ENCODE measurements around the gene SFTA2.
"Not testable (repeated sequence)": the region's sequence is repeated elsewhere in the genome, so short reads cannot be mapped to it uniquely, and the experiment has no call there.

The SFTA2 gene

DNA sequence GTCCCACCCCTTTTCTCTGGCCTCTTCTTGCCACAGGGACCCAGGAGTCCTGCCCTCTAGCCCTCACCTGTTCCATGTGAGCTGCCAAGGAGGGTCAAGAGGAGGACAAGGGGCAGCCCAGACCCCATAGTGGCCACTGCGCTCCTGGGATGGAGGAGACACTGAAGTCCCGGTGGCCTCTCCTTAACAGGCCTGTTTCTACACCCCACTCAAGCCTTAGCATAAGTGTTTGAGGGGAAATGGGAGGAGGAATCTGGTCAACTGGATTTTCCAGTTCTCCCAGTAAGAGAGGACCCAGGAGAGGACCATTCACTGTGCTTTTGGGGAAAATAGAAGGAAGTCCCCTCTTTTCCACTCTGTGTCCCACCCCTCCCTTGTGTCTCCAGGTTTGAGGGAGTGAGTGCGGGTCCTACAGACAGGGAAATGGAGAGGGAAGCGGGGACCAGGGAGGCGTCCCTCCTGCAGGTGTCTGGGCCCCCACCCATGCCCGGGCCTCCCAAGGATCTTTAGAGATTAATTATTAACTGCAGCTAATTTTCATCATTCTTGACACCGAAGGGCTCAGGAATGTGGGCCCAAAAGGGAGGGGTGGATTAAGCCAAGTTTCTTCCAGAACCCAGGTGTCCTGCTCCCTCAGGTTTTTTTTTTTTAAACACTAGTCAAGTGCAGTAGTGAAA, at the start of gene SFTA2:
Gene SFTA2 (minus strand): TSS at position 202 of the 677 bp plus-strand sequence. CDS start 74 bp downstream, at position 128.
- no peak for DNase-seq (ENCODE audit: low read depth in 2 of 2)

- no peak for DNase-seq (ENCODE audit: low read depth in 2 of 2)
These were observed 47.7 kb upstream of the SFTA2 start for GRCh38 chr6:30979690-30980089.

DNA sequence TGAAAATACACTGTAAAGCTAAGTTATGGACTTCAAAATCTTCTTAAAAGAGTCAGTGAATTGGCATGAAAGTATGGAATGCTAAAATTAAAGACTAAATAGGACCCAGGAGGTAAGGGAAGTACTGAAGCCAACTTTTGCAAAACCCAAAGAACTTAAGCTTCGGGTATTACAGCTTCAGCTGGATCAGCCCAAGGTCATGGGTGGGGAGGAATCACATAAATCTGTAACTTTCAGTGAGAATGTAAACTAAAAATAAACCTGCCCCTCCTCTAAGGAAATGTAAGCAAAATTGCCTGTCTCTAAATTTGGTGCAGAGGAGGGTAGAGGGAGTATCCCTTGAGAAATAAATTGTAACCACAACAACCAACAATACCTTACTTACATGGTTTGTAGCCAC, 47.2 kb upstream of the SFTA2 start:
- no peak for DNase-seq (ENCODE audit: low read depth in 2 of 2)

DNA sequence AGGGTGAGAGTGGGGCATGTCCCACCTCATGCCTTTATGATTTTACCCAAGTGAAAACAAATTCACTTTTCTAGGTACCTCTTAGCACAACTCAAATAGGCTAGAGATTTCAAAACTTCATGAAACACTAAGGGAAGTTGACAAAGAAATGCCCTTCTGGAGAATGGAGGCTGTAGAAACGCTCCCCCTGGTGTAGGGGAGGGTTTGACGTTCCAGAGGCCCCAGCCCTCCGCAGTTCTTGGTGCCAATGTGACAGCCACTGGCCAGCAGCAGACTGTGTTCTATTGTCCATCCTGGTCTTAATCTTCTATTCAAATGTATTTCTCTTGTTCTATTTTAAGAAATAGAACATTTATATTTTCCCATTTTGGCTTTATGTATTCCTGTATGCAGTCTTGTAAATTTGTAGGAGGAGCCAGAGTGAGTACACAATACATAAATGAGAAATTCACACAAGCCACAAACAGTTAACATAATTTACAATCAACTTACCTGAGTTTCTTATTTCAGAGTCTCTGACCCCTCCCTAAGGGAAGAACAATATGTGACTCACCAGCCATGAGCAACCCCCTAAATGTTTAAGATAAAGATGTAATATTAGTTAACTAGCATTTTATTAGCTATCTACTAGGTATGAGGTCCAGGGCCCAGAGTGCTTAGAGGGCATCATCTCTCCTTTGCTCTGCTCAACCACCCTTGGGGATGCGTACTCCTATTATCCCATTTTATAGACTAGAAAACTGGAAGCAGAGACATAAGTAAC, 42.7 kb upstream of the SFTA2 start:
- DNase-seq (ENCODE audit: low read depth in 2 of 2), result no peak

DNA sequence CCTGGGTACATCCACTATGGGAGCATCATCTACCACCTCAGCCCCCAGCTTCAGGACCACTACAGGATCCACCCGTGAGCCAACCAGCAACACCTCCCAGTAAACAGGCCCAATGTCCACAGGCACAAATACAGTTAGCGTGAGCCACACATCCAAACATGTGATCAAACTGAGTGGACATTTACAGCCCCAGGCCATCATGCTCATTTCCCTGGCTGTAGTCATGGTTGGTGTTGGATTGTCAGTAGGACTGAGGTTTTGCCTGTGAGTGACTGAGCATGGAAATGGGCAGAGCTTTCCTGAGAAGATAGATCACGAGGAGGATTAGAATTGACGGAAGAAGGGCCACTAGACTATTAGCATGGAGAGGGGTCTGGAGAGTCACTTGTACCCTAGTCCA, 40.8 kb upstream of the SFTA2 start:
- no peak for DNase-seq (ENCODE audit: low read depth in 2 of 2)

DNA sequence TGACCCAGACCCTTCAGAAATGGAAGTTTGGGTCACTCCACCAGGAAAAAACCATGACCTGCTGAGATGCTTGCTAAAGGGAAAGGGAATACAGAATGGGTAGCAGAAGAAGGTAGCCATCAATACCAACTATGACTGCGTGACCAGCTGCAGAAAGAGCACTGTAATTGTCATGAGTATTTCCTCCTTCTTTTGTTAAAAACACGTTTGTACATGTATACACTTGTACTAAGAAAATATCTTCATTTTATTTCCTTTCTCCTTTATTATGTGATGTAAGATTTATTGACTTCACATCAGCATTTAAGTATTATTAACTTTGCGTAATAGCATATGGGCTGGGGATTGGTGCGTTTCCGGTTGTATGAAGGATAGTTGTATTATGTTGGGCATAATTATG, 39.0 kb upstream of the SFTA2 start:
- no peak for DNase-seq (ENCODE audit: low read depth in 2 of 2)

GRCh38 chr6:30969171-30969570, 37.2 kb upstream of the SFTA2 start:
- not testable (repeated sequence) for DNase-seq (ENCODE audit: low read depth in 2 of 2)

- DNase-seq (ENCODE audit: low read depth in 2 of 2), result no peak
These were observed 34.2 kb upstream of the SFTA2 start for GRCh38 chr6:30966154-30966553.

DNA sequence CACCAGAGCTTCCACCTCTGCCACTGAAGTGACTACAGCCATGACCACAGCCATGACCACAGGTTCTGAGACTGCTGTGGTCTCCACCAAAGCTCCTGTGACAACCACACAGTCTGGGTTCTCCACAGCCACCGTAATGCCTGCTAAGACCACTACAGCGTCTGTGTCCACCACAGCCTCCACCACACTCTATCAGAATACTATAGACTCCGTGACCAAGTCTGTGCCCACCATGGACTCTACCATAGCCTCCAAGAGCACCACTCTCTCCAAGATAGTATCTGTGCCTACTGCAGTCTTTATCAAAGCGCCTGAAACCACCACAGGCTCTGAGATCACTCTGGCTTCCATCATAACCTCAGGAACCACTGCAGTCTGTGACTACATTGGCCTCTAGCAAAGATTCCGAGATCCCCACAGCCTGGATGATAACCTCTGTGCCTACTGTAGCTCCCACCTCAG, 33.2 kb upstream of the SFTA2 start:
- DNase-seq (ENCODE audit: low read depth in 2 of 2), result no peak

DNA sequence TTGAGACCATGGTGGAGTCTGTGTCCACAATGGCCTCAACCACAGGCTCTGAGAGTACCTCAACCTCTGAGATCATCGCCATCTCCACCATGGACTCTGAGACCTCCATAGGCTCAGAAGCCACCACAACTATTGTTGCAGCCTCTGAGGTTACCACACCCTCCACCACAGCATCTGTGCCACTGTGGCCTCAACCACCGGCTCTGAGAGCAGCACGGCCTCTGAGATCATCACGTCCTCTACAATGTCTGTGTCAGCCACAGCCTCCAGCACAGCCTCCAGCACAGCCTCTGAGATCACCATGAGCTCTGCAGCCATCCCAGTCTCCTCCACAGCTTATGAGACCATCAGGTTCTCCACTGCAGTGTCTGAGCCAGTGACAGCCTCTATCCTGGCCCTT, 32.1 kb upstream of the SFTA2 start:
- no peak for DNase-seq (ENCODE audit: low read depth in 2 of 2)

- no peak for DNase-seq (ENCODE audit: low read depth in 2 of 2)
These were observed 31.7 kb upstream of the SFTA2 start for GRCh38 chr6:30963641-30964040.

DNA sequence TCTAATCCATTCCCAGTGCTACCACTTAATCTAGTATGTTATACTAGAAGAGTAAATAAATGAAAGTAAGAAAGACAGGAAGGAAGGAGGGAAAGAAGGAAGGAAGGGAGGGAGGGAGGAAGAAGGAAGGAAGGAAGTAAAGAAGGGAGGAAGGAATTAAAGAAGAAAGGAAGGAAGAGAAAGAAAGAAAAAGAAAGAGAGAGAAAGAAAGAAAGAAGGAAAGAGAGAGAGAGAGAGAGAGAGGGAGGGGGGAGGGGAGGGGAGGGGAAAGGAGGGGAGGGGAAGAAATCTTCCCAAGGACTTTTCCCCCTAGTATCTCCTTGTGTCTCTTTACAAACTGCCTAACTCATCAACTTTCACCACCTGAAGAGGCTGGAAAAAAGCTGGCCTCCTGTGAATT, 30.7 kb upstream of the SFTA2 start:
- no peak for DNase-seq (ENCODE audit: low read depth in 2 of 2)

DNA sequence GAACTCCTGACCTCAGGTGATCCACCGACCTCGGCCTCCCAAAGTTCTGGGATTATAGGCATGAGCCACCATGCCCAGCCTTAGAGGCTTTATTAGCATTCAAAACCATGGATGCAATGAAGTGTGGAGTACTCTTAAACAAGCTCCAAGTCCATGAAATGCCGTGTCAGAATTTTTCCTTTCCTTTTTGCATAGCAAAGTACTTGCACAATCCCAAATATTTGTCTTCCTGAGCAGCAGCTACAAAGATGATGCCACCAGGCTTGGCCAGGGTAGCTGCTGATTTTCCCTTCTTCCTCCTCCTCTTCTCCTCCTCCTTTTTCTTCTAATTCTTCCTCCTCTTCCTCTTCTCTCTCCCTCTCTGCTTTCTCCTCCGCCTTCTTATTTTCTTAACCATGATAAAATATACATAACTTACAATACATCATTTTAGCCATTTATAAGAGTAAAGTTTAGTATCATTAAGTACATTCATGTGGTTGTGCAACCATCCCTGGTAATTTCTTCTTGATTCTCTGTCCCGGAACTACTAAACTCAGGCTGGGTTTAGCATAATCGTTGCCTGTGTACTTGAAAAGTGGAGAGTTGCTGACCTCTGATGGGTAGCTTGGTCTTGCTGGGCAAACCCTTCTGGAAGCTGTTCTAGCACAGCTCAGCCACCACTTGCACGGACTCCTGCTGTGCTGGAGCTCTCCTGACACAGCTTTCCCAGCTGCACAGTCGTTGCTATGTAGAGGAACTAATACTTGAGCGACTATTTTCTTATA, 29.1 kb upstream of the SFTA2 start:
- DNase-seq (ENCODE audit: low read depth in 2 of 2), result no peak

- DNase-seq (ENCODE audit: low read depth in 2 of 2), result no peak
These were observed 25.7 kb upstream of the SFTA2 start for GRCh38 chr6:30957716-30958115.

GRCh38 chr6:30955367-30956042, 23.5 kb upstream of the SFTA2 start:
- DNase-seq (ENCODE audit: low read depth in 2 of 2), result peak; percentile 51 to 71

DNA sequence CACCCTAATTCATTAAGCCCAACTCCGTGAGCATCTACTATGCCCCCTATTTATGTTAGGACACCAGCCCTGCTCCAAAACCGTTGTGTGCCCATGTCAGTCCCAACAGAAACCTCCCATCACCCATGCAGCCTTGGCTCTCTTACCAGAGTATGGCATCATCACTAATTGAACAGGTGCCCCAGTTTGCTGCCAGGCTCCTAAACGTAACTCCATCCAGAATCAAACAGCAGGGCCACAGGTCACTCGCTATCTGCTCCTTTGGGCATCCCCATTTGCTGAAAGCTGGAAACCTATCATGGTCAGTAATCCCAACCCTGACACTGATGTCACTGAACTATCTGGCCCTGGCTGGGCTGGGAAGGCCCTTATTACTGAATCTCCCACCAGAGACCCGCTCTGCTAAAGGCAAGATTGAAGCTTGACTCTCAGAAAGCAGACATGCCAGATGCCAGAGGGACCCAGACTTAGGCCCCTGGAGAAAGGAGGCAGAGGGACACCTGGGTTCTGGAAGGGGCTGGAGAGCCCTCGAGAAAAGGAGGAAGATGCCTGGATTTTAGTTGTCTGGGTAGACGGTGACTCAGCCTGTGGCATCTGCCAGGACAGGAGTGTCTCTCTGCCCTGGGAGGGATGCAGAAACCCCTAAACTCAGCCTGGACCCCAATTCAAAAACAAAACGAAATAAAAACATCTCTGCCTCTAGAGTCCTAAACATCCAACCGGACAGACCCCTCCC, 22.8 kb upstream of the SFTA2 start:
- no peak for DNase-seq (ENCODE audit: low read depth in 2 of 2)

DNA sequence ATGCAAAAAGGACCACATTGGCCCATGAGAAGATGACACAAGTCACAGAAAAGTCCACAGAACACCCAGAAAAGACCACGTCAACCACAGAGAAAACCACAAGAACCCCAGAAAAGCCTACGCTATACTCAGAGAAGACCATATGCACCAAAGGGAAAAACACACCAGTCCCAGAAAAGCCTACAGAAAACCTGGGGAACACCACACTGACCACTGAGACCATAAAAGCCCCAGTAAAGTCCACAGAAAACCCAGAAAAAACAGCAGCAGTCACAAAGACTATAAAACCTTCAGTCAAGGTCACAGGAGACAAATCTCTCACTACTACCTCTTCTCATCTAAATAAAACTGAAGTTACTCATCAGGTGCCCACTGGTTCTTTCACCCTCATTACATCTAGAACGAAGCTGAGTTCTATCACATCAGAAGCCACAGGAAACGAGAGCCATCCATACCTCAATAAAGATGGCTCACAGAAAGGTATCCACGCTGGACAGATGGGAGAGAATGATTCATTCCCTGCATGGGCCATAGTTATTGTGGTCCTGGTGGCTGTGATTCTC, 20.0 kb upstream of the SFTA2 start:
- DNase-seq (ENCODE audit: low read depth in 2 of 2), result no peak

GRCh38 chr6:30948811-30949210, 16.8 kb upstream of the SFTA2 start:
- no peak for DNase-seq (ENCODE audit: low read depth in 2 of 2)

DNA sequence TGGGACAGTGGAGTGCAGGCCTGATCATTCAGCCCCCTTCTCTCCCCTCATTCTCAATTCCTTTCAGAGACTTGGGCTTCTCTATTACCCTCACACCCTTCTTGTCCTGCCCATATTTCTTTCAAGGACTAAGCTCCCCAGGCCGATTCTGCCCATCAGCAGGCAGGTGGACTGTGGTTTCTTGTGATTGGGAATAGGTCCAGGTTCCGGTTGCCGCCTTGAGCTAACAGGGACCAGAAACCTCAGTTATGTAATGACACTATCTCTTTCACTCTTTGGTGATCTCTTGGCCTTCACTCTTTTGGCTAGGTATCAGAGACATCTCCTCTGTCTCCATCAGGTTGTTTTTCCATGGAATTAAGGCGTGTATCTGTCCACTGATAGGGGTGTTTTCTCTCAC, 15.3 kb upstream of the SFTA2 start:
- DNase-seq (ENCODE audit: low read depth in 2 of 2), result no peak

GRCh38 chr6:30945281-30945680, 13.3 kb upstream of the SFTA2 start:
- DNase-seq (ENCODE audit: low read depth in 2 of 2), result no peak

DNA sequence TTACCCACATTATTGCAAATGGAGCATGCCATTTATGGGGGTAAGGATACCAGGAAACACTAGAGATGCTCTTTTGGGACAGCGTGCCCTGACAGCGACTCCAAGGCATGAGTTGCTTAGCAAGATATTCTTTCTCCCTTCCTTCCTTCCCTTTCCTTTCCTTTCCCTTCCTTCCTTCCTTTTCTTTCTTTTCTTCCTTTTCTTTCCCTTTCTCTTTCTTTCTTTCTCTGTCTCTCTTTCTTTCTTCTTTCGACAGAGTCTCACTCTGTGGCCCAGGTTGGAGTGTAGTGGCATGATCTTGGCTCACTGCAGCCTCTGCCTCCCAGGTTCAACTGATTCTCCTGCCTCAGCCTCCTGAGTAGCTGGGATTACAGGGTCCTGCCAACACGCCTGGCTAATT, 12.1 kb upstream of the SFTA2 start:
- no peak for DNase-seq (ENCODE audit: low read depth in 2 of 2)
